HG02973 (cell line): ENCODE data around the gene KCNN3.
A peak's percentile ranks its signal among the peaks of the same experiment; 100 is the strongest.

ENCODE experiments used
- ATAC-seq: cut with Tn5 transposase; IDR thresholded peaks from one replicate; pipeline ENCODE4 v1.9.1; 2021; ENCODE audit warnings: moderate library complexity; ENCODE audit not compliant: unreplicated experiment

KCNN3 gene

DNA sequence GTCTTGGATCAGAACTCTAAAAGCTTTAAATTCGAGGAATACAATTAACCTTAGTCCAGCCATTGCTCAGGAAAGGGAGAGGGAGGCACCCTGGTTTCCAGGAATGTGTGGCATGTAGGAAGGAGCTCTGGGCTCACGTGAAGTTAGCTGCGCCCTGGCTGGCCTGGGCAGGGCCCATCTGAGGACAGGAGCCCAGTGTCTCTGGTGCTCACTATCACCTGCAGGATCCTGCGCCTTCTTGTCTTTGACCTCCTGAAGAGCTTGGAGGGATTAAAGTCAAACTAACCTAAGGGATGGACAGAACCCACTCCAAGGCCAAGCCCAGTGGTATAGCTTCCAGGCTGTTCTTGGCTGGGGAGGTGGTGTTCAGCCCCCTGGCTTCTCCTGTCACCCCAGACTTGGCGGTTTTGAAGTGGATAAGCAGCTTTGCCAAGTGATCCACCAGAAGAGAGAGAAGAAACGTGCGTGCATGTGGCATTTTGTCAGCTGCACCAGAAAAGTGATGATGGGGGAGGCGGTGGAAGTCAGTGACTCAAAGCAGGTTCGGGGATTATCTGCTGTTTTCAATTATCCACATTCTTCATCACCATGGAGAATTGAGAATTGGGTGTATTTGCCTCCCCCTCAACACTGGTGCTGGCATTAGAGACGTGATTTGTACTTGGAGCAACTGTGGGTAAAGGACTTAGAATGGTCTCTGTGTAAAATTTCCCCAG lies 11.9 kb upstream of the KCNN3 start:
- no peak for ATAC-seq

DNA sequence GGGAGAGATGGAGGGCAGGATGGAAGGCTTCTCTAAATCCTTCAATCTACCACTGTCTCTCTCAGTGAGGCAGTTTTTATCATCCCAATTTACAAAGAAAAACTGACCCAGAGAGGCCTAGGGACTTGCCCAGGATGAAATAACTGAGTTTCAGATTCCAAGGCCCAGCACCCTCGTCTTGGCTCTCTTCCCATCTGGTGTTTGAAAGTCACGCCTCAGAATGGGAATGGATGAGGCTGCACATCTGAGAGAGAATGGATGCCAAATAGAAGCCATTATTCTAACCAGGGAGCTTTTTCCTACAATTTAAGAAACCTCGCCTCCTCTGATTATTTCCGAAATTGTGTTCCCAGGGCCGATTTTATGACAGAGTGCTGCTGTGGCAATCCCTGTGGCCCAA lies 10.6 kb upstream of the KCNN3 start:
- ATAC-seq: no peak

DNA sequence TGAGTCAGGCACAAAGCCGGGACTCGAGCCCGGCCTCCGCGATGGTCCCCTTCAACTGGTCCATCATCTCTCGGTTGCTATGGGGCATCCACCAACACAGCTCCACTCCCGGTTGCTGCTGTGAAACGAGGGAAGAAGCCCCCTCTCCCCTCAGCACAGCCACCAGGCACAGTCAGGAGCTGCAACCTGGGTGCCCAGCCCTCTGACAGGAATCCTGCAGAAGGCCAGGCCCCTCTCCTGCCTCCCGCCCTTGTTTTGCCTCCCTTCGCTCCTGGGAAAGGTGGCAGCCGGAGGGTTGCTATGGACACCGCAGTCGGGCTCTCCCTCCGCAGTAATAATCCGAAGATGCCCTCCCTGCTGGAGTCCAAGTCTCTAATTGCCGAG lies 8.9 kb upstream of the KCNN3 start:
- ATAC-seq: no peak

DNA sequence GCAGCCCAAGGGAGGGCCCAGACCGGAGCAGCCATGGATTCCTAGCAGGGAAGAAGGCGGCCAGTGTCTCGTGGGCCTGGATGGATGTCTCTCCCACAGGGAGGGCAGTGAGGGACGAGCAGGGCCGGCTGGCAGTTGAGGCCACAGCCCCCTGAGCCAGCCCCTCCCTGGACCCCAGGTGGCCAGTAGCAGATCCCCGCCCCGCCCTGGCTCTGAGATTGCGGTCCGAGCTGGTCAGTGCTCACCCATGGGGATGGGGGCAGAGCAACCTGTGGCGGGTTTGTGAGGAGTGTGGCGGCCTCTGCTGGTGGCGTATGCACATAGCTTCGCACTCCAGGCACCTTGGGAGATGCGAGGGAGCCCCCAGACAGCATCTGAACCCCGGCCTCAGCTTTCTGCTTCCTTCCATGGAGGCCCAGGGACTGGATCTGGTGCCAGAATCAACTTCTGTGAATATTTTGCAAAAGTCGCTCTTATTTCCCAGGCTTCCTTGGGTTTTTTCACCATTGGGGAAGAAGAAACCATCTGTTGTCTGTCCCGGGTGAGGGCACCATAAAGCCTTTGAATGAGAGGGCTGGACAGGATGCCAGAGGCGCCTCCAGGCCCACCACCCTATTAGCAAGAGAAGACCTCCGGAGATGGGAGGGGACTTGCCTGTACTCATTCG lies 8.4 kb upstream of the KCNN3 start:
- ATAC-seq: peak; percentile 51

DNA sequence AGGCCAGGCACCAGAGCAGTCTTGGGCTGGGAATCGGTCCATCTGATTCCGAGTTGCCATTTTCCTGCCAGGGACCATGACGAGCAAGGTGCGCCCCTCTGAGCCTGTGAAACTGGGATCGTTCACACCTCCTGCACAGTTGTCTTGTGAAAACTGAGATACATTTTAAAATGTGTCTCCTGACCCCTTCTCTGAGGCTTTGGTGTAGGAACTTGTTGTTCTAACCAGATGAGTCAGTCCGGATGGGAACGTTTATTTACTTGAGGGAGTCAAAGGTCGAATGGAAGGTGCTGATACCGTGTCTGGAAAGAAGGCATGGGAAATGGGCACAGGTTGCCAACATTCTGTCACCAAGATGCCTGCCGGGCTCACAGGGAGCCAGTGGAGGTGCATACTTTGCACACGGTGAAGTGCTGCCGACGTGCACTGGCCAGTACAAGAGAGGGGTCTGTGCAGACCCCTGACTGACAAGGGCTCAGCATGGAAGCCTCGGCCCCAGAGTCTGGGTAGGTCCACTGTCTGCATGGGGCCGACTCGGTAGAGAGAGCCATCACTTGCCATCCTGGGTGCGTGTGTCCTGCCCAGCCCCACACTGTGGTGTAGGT lies 7.4 kb upstream of the KCNN3 start:
- no peak for ATAC-seq

DNA sequence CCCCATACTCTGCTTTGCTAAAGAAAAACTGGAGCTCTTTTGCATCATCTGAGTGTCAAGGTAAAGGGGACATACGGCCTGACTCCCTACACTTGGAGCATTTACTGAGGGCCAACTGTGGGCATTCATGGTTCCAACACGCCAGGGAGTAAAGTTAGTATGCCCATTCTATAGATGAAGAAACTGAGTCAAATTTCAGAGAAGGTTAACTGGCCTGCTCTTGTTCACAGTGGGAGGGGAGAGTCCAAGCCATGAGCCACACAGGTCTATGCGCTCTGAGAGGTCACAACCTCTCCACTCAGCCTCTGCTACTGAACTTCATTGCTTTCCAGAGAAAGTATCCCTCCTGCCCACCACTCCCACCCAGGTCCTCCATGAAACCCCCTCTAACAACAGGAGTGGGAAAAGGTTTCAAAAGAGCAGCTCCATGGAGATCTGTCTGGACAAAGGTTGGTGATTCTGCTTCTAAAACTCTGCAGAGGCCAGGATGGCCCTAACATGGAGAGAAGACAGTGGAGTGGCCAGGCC lies 6.8 kb upstream of the KCNN3 start:
- no peak for ATAC-seq

DNA sequence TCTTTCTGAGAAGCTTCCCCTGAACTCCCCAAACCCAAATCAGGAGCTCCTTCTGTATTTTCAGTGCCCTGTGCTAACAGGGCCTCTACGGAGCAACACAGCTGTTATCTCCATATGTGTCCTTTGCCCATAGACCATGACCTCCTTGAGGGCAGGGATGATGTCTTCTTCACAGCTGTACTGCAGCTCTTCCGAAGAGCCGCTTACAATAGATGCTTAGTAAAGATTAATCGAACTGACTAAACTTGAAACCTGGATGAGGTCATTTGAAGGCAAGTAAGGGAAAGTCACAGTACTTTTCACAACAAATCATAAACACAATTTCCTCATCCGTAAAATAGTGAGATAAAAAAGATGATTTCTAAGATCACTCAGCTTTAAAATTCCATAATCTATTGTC lies 4.4 kb upstream of the KCNN3 start:
- no peak for ATAC-seq

DNA sequence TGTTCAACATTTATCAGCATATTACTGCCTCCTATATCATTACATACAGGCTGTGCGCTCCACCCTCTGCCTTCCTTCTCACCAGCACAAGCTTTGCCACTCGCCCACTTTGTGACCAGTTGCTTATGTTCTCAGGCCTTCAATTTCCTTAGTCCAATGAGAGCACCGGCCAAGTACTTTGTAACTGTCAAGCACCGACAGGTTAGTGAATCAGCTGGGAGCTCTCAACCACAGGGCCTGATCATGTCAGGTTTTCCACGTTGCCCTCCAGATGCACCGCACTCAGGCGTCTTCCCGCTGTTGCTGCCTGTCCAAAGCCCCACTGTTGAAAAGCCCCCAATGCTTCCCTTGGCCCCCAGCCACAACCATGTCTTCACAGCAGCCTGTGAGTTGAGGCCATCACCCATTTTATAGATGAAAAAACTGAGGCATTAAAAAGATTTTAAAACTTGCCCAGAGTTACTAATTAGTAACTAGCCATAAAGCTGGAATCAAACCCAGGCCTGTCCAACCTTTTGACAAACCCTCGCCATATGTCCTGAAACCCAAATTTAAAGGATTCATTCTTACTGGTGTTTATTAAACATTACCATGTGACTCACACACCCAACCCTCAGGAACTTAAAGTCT lies 3.4 kb upstream of the KCNN3 start:
- no peak for ATAC-seq

DNA sequence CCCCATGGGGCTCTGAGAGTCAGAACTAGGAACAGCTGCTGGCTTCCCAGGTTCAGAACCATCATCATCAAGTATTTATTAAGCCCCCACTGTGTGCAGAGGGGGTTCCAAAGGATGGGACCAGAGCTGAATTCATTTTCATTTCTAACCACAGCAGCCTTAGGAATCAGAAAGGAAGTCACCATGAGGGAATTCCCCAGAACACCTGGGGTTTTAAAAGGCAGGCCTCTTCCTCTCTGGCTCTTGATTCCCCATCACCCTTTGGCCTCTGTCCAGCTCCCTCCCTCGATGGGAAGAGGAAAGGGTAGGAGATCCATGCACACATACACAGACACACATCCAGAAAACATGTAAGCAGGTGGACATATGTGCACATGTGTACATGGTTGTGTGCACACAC lies 1.3 kb upstream of the KCNN3 start:
- no peak for ATAC-seq

DNA sequence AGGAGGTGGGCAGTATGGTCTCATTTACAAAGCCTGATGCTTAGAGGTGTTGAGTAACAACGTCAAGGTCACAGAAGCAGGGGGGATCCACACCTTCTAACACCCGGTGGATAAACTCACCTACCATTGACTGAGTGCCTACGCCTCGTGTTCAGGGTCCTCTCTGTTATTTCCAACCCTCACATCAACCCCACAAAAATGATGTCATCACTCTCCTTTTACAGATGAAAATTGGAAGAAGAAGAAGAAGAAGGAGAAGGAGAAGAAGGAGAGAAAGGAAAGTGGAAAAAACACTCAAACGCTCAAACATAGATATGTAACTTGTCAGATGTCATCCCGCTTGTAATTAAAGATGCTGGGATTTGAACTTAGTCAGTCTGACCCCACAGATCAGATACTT lies 653 bp upstream of the KCNN3 start:
- ATAC-seq: no peak

DNA sequence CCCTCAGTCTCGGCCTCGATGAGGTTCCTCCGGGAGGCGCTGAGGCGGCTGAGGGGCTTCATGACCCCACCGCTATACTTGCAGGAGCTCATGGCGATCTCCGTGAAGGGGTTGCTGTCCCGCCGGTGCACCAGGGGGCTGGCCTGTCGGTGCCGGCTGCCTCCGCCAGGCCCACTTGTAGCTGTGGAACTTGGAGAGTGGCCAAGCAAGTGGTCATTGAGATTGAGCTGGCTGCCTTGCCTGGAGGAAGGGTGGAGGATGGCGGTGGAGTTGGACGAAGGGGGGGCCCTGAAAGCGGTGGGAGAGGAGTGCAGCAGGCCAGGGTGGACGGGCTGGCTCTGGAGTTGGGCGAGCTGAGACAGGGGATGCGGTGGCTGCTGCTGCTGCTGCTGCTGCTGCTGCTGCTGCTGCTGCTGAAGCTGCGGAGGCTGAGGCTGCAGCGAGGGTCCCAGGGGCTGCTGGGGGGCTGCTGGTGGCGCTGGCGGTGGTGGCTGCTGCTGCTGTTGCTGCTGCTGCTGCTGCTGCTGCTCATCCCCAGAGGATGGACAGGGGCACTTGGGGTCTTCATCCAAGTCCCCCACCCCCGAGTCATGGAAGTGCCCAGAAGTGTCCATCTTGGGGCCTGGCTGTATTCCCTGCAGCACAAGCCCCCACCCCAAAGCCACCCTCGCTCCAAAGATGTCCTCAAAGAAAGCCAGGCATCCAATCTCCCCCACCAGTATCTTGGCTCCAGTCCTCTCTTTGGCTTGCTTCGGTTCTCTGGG lies 548 bp downstream of the KCNN3 start:
- no peak for ATAC-seq

DNA sequence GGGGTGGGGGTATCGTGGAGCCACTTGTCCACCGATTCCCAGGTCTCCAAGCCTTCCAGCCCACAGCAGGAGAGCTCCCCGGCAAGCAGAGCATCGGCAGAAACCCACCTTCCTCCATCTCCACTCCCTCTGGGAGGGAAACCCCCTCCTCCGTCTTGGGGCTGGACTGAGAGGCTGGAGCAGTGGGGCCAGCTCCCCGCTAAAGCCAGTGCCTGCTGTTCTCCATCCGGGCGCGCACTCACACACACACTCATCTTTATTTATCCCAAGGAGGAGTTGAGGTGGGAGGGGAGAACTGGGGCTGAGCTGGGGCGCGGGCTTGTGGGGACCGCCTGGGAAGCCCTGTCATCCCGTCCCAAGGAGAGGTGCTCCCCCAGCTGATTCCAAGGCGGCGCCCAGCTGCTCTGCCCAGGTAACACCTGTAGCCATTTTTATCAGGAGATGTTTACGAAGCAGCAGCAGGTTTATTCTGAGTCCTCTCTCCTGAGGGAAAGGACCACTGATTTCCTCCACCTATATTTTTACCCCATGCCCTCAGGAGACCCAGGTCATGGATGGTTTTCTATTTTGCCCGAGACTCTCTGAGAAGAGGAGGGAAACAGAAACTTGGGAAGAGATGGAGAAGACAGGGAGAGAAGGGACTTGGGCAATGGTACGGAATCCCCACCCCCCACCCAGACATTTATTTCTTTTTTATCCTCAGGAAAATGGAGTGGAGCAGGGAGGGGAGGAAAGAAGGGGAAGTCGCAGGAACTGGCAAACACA lies 2.1 kb downstream of the KCNN3 start:
- no peak for ATAC-seq

DNA sequence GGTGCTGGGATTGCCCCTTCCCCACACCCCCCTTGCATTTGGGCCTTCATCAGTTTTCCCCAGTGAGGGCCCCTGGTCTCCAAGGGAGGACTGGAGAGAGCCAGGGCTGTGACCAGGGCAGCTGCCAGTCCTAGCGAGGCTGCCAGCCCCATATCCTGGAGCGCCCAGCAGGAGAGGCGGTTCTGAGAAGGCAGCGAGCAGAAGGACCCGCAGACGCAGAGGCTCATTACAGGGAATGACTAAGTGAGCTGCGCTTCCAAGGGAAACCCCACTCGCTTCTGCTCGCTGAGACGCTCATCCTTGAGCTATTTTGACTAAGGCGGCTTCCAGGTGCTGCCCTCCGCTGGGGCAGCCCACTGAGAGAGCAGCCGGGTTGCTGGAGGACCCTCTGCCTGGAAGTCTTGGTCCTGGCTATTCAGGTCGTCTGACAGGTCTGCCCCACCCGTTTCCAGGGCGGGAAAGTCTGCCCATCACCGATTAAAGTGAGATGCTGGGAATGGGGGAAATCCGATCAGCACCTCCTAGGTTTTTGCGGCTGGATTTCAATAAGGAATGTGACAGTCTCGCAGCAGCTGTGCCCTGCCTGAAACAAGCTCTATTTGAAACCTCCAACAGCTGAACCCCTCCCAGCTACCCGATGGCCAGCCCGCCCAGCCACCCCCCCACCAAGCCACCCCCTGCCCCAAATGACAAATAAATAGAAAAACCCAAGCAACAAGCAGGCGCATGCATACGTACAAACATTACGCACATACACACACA lies 2.8 kb downstream of the KCNN3 start:
- ATAC-seq: no peak

DNA sequence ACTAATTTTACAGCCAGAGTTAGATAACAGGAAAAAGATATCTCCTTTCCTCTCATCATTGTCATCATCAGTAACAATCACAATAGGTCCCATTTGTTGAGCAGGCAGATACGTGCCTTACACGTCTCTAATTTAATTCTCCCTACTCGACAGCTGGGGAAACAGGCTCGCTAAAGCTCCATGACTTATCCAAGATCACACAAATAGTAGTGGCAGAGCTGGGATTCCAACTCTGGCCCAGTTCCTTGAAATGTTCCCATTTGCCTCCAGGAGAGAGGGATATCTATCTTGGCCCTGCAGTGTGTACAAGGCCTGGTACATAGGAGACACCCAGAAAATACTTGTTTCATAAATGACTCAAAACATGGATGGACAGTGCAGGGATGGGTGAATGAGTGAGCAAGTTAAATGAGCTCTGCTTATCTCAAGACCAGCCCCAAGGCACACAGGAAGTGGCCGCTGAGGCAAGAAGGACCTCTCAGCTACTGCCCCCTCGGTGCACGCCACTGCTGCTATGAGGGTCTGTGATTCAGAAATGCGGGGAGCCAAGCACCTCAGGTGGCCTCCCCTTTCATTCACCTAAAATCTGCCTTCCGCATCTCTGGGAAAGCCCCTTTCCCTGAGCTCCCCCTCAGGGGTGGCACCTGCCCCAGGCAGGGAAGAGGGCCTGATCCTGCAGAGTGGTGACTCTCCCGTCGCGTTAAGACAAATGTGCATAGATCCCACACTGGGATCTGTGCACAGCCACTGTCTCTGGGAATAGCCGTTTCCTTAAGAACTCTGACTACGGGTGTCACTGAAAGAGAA lies 3.6 kb downstream of the KCNN3 start:
- ATAC-seq: no peak

DNA sequence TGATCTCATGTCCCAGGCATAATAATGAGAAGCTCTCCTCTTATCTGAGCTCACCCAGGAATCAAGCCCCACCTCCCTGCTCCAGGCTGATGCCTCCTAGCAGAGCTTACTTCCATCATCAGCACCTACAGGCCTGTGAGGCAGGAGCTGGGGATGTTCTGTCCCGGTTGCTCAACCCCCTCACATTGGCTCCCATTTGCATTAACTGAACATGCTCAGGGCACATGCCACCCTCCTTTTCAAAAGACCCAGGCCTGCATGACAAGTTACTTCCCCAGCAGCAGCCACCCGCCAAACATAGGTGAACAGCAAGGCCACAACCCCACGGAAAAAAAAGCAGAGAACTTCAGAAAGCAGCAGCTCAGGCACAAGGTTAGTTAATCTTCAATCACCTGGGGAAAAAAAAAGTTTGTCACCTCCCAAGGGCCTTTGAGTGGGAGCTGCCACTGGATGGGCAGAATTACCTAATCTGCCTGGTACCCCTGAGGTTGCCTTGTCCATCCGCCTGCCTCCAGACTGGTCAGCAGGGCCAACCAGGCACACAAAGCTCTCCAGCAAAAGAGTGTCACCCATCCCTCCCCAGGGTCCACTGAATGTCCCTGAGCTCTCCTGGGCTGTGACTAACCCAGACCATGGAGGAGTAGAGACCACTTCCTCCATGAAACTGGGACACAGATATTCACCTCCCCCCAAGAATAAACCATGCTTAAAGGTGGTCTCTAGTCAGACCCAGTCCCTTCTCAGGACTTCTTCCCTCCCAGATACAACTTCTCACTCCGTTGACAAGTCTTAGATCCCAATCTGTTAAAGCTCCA lies 4.4 kb downstream of the KCNN3 start:
- ATAC-seq: no peak

DNA sequence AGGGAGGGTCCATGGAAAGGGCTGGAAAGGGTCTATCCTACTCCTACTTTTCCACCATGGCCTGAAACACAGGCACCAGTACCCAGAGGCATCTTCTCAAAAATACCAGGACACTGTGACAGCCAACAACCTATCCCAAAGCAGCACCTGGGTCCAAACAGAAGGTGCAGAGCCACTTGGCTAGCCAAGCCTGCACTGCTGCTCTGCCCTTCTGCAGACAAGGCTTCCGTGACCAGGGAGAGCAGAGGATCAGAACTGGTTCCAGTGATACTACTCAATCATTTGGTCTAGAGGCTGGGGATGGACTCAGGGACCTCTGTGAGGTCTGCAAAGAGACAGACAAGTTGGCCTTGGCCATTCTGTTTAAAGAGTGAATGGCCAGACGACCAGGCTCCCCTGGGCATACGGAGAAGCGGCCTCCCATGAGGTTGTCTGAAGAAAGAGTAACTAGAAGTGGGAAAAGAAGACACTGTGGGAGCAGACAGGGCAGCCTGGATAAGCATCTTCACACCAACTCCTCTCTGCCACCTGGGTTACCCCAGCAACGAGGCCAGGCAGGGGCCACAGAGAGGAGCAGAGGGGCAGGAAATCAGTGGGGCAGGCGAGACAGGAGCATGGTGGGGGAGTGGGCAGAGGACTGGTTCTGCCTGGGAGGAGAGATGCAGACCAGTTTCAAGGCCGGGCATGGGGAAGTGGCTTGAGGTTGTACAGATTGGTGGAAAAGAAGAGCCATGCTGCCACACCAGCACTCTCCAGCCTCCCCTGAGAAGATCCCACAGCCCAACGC lies 5.7 kb downstream of the KCNN3 start:
- ATAC-seq: no peak
